ENCODE data around the gene SLC17A7. TPM values are rescaled to one million over a fixed set of nuclear protein-coding genes. Genes with fewer than 3 reads are reported as not detected.

Gene SLC17A7
- total and polyA plus RNA-seq, 2 of the 13 experiments (the other 11 are each of a cell fraction or from before 2014, with no cell fraction given) = 0.32 TPM; not detected in 1

DNA sequence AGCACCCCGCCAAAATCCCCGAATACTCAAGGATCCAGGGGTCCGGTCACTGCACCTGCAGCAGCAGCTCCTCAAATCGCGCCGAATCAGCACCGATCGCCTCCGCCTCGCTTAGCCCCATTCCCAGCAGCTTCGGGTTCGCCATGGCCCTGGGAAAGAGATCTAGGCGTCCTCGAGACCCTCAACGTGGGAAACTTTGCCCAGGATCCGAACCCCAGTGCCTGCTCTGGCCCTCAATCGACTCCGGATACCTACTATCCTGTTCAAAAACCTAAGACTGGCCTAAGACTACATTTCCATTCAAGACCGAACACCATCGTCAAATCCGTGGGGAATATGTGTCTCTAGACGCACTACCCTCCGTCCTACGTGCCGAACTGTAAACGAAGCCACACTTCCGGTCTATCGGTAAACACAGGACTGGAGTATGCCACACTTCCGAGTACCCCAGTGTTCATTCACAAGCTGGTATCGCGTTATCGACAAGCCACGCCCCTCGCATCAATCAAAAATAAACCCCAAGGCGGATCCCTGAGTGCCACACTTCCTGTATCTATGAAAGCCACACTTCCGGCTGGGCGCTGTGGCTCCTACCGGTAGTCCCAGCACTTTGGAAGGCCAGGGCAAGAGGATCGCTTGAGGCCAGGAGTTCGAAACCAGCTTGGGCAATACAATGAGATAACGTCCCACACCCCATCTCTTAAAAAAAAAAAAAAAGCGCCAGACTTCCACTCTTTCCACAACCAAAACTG, 10.3 kb upstream of the SLC17A7 start, which contains the start of gene PIH1D1 (continued):
- TF ChIP-seq, protein P1, sequence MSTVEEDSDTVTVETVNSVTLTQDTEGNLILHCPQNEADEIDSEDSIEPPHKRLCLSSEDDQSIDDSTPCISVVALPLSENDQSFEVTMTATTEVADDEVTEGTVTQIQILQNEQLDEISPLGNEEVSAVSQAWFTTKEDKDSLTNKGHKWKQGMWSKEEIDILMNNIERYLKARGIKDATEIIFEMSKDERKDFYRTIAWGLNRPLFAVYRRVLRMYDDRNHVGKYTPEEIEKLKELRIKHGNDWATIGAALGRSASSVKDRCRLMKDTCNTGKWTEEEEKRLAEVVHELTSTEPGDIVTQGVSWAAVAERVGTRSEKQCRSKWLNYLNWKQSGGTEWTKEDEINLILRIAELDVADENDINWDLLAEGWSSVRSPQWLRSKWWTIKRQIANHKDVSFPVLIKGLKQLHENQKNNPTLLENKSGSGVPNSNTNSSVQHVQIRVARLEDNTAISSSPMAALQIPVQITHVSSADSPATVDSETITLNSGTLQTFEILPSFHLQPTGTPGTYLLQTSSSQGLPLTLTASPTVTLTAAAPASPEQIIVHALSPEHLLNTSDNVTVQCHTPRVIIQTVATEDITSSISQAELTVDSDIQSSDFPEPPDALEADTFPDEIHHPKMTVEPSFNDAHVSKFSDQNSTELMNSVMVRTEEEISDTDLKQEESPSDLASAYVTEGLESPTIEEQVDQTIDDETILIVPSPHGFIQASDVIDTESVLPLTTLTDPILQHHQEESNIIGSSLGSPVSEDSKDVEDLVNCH (CRISPR knock-in tag; IDR thresholded peaks at IDR 0.05) = no peak
- TF ChIP-seq, protein P2, sequence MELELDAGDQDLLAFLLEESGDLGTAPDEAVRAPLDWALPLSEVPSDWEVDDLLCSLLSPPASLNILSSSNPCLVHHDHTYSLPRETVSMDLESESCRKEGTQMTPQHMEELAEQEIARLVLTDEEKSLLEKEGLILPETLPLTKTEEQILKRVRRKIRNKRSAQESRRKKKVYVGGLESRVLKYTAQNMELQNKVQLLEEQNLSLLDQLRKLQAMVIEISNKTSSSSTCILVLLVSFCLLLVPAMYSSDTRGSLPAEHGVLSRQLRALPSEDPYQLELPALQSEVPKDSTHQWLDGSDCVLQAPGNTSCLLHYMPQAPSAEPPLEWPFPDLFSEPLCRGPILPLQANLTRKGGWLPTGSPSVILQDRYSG (CRISPR knock-in tag; IDR thresholded peaks at IDR 0.05) = no peak
- TF ChIP-seq, protein P3, sequence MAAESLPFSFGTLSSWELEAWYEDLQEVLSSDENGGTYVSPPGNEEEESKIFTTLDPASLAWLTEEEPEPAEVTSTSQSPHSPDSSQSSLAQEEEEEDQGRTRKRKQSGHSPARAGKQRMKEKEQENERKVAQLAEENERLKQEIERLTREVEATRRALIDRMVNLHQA (CRISPR knock-in tag; IDR thresholded peaks at IDR 0.05) = no peak
- TF ChIP-seq, protein P4, sequence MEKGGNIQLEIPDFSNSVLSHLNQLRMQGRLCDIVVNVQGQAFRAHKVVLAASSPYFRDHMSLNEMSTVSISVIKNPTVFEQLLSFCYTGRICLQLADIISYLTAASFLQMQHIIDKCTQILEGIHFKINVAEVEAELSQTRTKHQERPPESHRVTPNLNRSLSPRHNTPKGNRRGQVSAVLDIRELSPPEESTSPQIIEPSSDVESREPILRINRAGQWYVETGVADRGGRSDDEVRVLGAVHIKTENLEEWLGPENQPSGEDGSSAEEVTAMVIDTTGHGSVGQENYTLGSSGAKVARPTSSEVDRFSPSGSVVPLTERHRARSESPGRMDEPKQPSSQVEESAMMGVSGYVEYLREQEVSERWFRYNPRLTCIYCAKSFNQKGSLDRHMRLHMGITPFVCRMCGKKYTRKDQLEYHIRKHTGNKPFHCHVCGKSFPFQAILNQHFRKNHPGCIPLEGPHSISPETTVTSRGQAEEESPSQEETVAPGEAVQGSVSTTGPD (CRISPR knock-in tag; IDR thresholded peaks at IDR 0.05) = no peak
- TF ChIP-seq ZFP1 (CRISPR knock-in tag; IDR thresholded peaks at IDR 0.05) = no peak
- TF ChIP-seq BORCS8-MEF2B (CRISPR knock-in tag; IDR thresholded peaks at IDR 0.05) = no peak; the same call in 1 of the 2 replicates
- TF ChIP-seq NR3C1 (CRISPR knock-in tag; IDR thresholded peaks at IDR 0.05) = no peak
- TF ChIP-seq, protein P5, sequence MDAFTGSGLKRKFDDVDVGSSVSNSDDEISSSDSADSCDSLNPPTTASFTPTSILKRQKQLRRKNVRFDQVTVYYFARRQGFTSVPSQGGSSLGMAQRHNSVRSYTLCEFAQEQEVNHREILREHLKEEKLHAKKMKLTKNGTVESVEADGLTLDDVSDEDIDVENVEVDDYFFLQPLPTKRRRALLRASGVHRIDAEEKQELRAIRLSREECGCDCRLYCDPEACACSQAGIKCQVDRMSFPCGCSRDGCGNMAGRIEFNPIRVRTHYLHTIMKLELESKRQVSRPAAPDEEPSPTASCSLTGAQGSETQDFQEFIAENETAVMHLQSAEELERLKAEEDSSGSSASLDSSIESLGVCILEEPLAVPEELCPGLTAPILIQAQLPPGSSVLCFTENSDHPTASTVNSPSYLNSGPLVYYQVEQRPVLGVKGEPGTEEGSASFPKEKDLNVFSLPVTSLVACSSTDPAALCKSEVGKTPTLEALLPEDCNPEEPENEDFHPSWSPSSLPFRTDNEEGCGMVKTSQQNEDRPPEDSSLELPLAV (CRISPR knock-in tag; conservative IDR thresholded peaks at IDR 0.05; ENCODE audit: low read depth) = no peak
- TF ChIP-seq, protein P6, sequence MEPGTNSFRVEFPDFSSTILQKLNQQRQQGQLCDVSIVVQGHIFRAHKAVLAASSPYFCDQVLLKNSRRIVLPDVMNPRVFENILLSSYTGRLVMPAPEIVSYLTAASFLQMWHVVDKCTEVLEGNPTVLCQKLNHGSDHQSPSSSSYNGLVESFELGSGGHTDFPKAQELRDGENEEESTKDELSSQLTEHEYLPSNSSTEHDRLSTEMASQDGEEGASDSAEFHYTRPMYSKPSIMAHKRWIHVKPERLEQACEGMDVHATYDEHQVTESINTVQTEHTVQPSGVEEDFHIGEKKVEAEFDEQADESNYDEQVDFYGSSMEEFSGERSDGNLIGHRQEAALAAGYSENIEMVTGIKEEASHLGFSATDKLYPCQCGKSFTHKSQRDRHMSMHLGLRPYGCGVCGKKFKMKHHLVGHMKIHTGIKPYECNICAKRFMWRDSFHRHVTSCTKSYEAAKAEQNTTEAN (CRISPR knock-in tag; conservative IDR thresholded peaks at IDR 0.05) = no peak
- TF ChIP-seq, protein P7, sequence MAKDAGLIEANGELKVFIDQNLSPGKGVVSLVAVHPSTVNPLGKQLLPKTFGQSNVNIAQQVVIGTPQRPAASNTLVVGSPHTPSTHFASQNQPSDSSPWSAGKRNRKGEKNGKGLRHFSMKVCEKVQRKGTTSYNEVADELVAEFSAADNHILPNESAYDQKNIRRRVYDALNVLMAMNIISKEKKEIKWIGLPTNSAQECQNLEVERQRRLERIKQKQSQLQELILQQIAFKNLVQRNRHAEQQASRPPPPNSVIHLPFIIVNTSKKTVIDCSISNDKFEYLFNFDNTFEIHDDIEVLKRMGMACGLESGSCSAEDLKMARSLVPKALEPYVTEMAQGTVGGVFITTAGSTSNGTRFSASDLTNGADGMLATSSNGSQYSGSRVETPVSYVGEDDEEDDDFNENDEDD (CRISPR knock-in tag; IDR thresholded peaks at IDR 0.05; ENCODE audit: borderline replicate concordance) = no peak
- TF ChIP-seq ZNF124 (CRISPR knock-in tag; IDR thresholded peaks at IDR 0.05) = no peak
- no peak for TF ChIP-seq ATAD3A (CRISPR knock-in tag; IDR thresholded peaks at IDR 0.05)
- no peak for TF ChIP-seq ZNF775 (CRISPR knock-in tag; IDR thresholded peaks at IDR 0.05; ENCODE audit: borderline replicate concordance)
- TF ChIP-seq ZFP62 (CRISPR knock-in tag; IDR thresholded peaks at IDR 0.05) = no peak
- no peak for TF ChIP-seq NFIB (CRISPR knock-in tag; IDR thresholded peaks at IDR 0.05; ENCODE audit: borderline replicate concordance)
- TF ChIP-seq, protein P8, sequence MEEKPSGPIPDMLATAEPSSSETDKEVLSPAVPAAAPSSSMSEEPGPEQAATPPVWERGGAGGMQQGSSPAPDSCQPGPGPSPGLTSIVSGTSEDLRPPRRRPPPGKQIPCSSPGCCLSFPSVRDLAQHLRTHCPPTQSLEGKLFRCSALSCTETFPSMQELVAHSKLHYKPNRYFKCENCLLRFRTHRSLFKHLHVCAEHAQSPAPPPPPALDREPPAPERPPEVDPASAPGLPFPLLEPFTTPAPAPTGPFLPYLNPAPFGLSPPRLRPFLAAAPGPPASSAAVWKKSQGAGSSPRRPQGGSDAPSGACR (CRISPR knock-in tag; IDR thresholded peaks at IDR 0.05) = no peak
- TF ChIP-seq ZNF777 (CRISPR knock-in tag; IDR thresholded peaks at IDR 0.05) = no peak
- no peak for TF ChIP-seq HMGA1 (CRISPR knock-in tag; conservative IDR thresholded peaks at IDR 0.05)
